Suprapubic skin (tissue), 4 donors: ENCODE data around the gene PTK7. TPM values are rescaled to one million over a fixed set of nuclear protein-coding genes. Genes with fewer than 3 reads are reported as not detected.

ENCODE experiments used
- DNase-seq, 2 donors: peaks; one replicate each; pipeline ENCODE4 v3.0.0-alpha.2; 2019; ENCODE audit warnings: low spot score in 2 of 2
- H3K27ac ChIP-seq: fragments of 200-600 bp; sonication (generic); one replicate; pipeline ENCODE4 v1.5.1; 2019
- H3K27me3 ChIP-seq: fragments of 200-600 bp; sonication (generic); one replicate; pipeline ENCODE4 v1.5.1; 2019
- H3K36me3 ChIP-seq: fragments of 200-600 bp; sonication (generic); one replicate; pipeline ENCODE4 v1.5.1; 2019
- H3K4me1 ChIP-seq: fragments of 200-600 bp; sonication (generic); one replicate; pipeline ENCODE4 v1.5.1; 2019
- H3K4me3 ChIP-seq: fragments of 200-600 bp; sonication (generic); one replicate; pipeline ENCODE4 v1.5.1; 2019; ENCODE audit warnings: mild to moderate bottlenecking
- H3K9me3 ChIP-seq: fragments of 200-600 bp; sonication (generic); one replicate; pipeline ENCODE4 v1.5.1; 2019
- CTCF ChIP-seq, 2 donors: fragments of 200-600 bp in 1 of 2; fragments of 450-650 bp in 1 of 2; sonication (generic) in 1 of 2; IDR thresholded peaks; one replicate each; pipeline ENCODE4 v1.5.1; 2016 to 2019; ENCODE audit warnings: antibody characterized with exemption in 2 of 2, mild to moderate bottlenecking in 1 of 2, moderate library complexity in 1 of 2
- EP300 ChIP-seq: sonication (generic); formaldehyde crosslinking; IDR thresholded peaks from one replicate; pipeline ENCODE4 v1.6.1; 2017; ENCODE audit warnings: antibody characterized with exemption
- POLR2A ChIP-seq, 2 donors: fragments of 450-650 bp; IDR thresholded peaks; one replicate each; pipeline ENCODE4 v1.6.1; 2017; ENCODE audit warnings: antibody characterized with exemption in 2 of 2, mild to moderate bottlenecking in 2 of 2, moderate library complexity in 2 of 2
- POLR2AphosphoS5 ChIP-seq, 3 donors: sonication (generic); formaldehyde crosslinking; IDR thresholded peaks; one replicate each; pipeline ENCODE4 v1.6.1; 2017; ENCODE audit warnings: antibody characterized with exemption in 3 of 3
- WGBS: methylation state at CpG from one replicate; pipeline ENCODE4 v1.1.5; 2018; 5-methylcytosine and 5-hydroxymethylcytosine counted together
- total RNA-seq, 4 donors: library from RNA; depleted of rRNA; stranded (reverse); fragments of >200 nt; gene quantifications; one replicate each; pipeline ENCODE4 v1.1.0, GENCODE V29; 2016

PTK7 gene
- total RNA-seq, 4 donors from 2014 or later = 50.4 to 71.3 (median 66.3) TPM

GRCh38 chr6:43142101-43142500 is 66.0 kb downstream of the PTK7 start:
- Histone ChIP-seq H3K4me1 (peaks cover 9% of the 10 kb centered on the region), H3K9me3 (no peaks in the 10 kb centered on the region), H3K4me3 (no peak overlapping the region), H3K36me3 (peaks cover 18% of the 10 kb centered on the region), H3K27me3 (no peaks in the 10 kb centered on the region), H3K27ac (no peak overlapping the region)
- no peak for TF ChIP-seq CTCF (IDR thresholded peaks at IDR 0.05)
- TF ChIP-seq POLR2AphosphoS5 (IDR thresholded peaks at IDR 0.05) = no peak
- TF ChIP-seq EP300 = no peak
- no peak for TF ChIP-seq POLR2A (IDR thresholded peaks at IDR 0.05)
- 75% methylated on average over 10 of the region's 14 CpGs for WGBS
- no peak for DNase-seq

- Histone ChIP-seq H3K4me3 (no peak overlapping the region), H3K4me1 (peaks cover 9% of the 10 kb centered on the region), H3K9me3 (no peaks in the 10 kb centered on the region), H3K27me3 (no peaks in the 10 kb centered on the region), H3K27ac (no peak overlapping the region), H3K36me3 (peaks cover 21% of the 10 kb centered on the region)
- TF ChIP-seq POLR2A (IDR thresholded peaks at IDR 0.05) (no peak), CTCF (IDR thresholded peaks at IDR 0.05) (peak; percentile 94 to 96), EP300 (no peak), POLR2AphosphoS5 (IDR thresholded peaks at IDR 0.05) (peak in 1 of 3 donors; percentile 48)
- DNase-seq = peak; percentile 89 to 91
- under 1% methylated on average over 19 of the region's 25 CpGs for WGBS
Observed at GRCh38 chr6:43143235-43144128, 67.4 kb downstream of the PTK7 start.

- H3K4me1 ChIP-seq = peaks cover 9% of the 10 kb centered on the region
- TF ChIP-seq POLR2AphosphoS5 (IDR thresholded peaks at IDR 0.05) (no peak), CTCF (IDR thresholded peaks at IDR 0.05) (no peak), POLR2A (IDR thresholded peaks at IDR 0.05) (no peak), EP300 (no peak)
- 51% methylated on average over 6 of the region's 6 CpGs for WGBS
Observed at GRCh38 chr6:43144879-43145278, 68.8 kb downstream of the PTK7 start.

GRCh38 chr6:43146261-43146660 is 70.1 kb downstream of the PTK7 start:
- TF ChIP-seq CTCF (IDR thresholded peaks at IDR 0.05) (no peak), POLR2AphosphoS5 (IDR thresholded peaks at IDR 0.05) (no peak), EP300 (no peak), POLR2A (IDR thresholded peaks at IDR 0.05) (no peak)
- peaks cover 9% of the 10 kb centered on the region for H3K4me1 ChIP-seq

More at GRCh38 chr6:43144879-43145278, 68.8 kb downstream of the PTK7 start:
- Histone ChIP-seq H3K27ac (no peak overlapping the region), H3K27me3 (no peaks in the 10 kb centered on the region), H3K36me3 (peaks cover 15% of the 10 kb centered on the region), H3K4me3 (no peak overlapping the region), H3K9me3 (no peaks in the 10 kb centered on the region)
- DNase-seq = no peak

More at GRCh38 chr6:43146261-43146660, 70.1 kb downstream of the PTK7 start:
- H3K9me3 ChIP-seq = no peaks in the 10 kb centered on the region
- no peak overlapping the region for H3K27ac ChIP-seq
- H3K27me3 ChIP-seq = no peaks in the 10 kb centered on the region
- H3K36me3 ChIP-seq = peaks cover 15% of the 10 kb centered on the region
- H3K4me3 ChIP-seq = no peak overlapping the region
- DNase-seq = no peak
- WGBS = 89% methylated on average over 3 of the region's 3 CpGs
